HCT116 (cell line): ENCODE measurements around the gene GRPR.

Experiments used
- TF ChIP-seq, protein P1 (sequence below), 3 experiments: fragments of 200-600 bp in 1 of 3; sonication (generic) in 1 of 3; IDR thresholded peaks in 2 of 3; conservative IDR thresholded peaks in 1 of 3; 2 replicates each; pipeline ENCODE4 v1.5.1; 2012 to 2017; ENCODE audit warnings: low read depth in 2 of 3, low read length in 2 of 3, antibody characterized with exemption in 1 of 3, borderline replicate concordance in 1 of 3, control low read depth in 1 of 3, mild to moderate bottlenecking in 1 of 3, mixed read lengths in 1 of 3, mixed run types in 1 of 3, moderate library complexity in 1 of 3; ENCODE audit not compliant: insufficient read depth in 1 of 3
- TF ChIP-seq, protein P2 (sequence below): IDR thresholded peaks from 2 replicates; pipeline ENCODE4 v1.6.1; 2012; ENCODE audit warnings: low read depth

DNA sequence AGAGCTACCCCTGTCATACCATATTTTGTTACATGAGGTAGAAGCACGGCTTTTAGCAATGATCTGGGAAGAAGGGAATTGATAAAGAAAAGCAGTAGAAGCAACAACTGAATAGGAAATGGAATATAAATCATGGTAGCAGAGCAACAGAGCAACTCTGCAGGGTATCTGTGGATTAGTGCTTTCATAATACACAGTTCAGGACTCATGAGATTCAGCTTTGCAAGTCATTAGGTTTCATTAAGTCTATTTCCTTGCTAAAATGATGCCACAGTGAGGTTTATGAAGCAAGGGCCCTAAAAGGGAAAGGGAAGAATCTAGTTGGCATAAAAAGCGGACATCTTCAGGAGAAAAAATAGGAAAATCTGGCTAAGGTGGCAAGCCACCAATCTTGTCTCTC, 45.6 kb upstream of the GRPR start:
- TF ChIP-seq, protein P1, sequence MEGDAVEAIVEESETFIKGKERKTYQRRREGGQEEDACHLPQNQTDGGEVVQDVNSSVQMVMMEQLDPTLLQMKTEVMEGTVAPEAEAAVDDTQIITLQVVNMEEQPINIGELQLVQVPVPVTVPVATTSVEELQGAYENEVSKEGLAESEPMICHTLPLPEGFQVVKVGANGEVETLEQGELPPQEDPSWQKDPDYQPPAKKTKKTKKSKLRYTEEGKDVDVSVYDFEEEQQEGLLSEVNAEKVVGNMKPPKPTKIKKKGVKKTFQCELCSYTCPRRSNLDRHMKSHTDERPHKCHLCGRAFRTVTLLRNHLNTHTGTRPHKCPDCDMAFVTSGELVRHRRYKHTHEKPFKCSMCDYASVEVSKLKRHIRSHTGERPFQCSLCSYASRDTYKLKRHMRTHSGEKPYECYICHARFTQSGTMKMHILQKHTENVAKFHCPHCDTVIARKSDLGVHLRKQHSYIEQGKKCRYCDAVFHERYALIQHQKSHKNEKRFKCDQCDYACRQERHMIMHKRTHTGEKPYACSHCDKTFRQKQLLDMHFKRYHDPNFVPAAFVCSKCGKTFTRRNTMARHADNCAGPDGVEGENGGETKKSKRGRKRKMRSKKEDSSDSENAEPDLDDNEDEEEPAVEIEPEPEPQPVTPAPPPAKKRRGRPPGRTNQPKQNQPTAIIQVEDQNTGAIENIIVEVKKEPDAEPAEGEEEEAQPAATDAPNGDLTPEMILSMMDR (IDR thresholded peaks at IDR 0.05 in 2 of 3, conservative IDR thresholded peaks at IDR 0.05 in 1 of 3; ENCODE audit: borderline replicate concordance in 1 of 3, insufficient read depth in 1 of 3, low read depth in 2 of 3, low read length in 2 of 3): no peak
- TF ChIP-seq, protein P2, sequence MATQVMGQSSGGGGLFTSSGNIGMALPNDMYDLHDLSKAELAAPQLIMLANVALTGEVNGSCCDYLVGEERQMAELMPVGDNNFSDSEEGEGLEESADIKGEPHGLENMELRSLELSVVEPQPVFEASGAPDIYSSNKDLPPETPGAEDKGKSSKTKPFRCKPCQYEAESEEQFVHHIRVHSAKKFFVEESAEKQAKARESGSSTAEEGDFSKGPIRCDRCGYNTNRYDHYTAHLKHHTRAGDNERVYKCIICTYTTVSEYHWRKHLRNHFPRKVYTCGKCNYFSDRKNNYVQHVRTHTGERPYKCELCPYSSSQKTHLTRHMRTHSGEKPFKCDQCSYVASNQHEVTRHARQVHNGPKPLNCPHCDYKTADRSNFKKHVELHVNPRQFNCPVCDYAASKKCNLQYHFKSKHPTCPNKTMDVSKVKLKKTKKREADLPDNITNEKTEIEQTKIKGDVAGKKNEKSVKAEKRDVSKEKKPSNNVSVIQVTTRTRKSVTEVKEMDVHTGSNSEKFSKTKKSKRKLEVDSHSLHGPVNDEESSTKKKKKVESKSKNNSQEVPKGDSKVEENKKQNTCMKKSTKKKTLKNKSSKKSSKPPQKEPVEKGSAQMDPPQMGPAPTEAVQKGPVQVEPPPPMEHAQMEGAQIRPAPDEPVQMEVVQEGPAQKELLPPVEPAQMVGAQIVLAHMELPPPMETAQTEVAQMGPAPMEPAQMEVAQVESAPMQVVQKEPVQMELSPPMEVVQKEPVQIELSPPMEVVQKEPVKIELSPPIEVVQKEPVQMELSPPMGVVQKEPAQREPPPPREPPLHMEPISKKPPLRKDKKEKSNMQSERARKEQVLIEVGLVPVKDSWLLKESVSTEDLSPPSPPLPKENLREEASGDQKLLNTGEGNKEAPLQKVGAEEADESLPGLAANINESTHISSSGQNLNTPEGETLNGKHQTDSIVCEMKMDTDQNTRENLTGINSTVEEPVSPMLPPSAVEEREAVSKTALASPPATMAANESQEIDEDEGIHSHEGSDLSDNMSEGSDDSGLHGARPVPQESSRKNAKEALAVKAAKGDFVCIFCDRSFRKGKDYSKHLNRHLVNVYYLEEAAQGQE: no peak
